NCI-H460 (cell line): ENCODE data around the gene PGAP1. TPM values are rescaled to one million over a fixed set of nuclear protein-coding genes. Genes with fewer than 3 reads are reported as not detected.
"Not testable (repeated sequence)": the region's sequence is repeated elsewhere in the genome, so short reads cannot be mapped to it uniquely, and the experiment has no call there.

Experiments used
- DNase-seq: peaks from one replicate; pipeline ENCODE4 v3.0.0-alpha.2; 2016; ENCODE audit warnings: low read depth; ENCODE audit errors: extremely low read depth
- total RNA-seq: library from RNA; depleted of rRNA; stranded (reverse); fragments of >200 nt; shearing (Covaris generic); gene quantifications from 2 replicates; pipeline ENCODE4 v1.2.3, GENCODE V29; 2014

PGAP1 gene
- total RNA-seq, 1 experiment from 2014 or later, result 13.9 TPM

GRCh38 chr2:196951973-196952372 is 25.5 kb upstream of the PGAP1 start:
- no peak for DNase-seq

GRCh38 chr2:196949116-196949515 is 22.6 kb upstream of the PGAP1 start:
- no peak for DNase-seq

- DNase-seq, result no peak
These were observed 18.1 kb upstream of the PGAP1 start for GRCh38 chr2:196944570-196944969.

- DNase-seq, result no peak
These were observed 15.0 kb upstream of the PGAP1 start for GRCh38 chr2:196941398-196942078.

- DNase-seq, result no peak
These were observed 12.9 kb upstream of the PGAP1 start for GRCh38 chr2:196939371-196939770.

- no peak for DNase-seq
These were observed 8.9 kb upstream of the PGAP1 start for GRCh38 chr2:196935432-196935831.

GRCh38 chr2:196934672-196935071 is 8.2 kb upstream of the PGAP1 start:
- no peak for DNase-seq

GRCh38 chr2:196931555-196931954 is 5.0 kb upstream of the PGAP1 start:
- DNase-seq, result no peak

GRCh38 chr2:196927376-196928225 is 1.1 kb upstream of the PGAP1 start:
- peak; percentile 36 for DNase-seq

GRCh38 chr2:196925768-196926561 is 542 bp downstream of the PGAP1 start:
- peak; percentile 14 for DNase-seq

GRCh38 chr2:196925051-196925767 is 1.3 kb downstream of the PGAP1 start:
- no peak for DNase-seq

GRCh38 chr2:196924051-196924450 is 2.5 kb downstream of the PGAP1 start:
- DNase-seq, result no peak

- no peak for DNase-seq
These were observed 7.6 kb downstream of the PGAP1 start for GRCh38 chr2:196918927-196919326.

- no peak for DNase-seq
These were observed 8.7 kb downstream of the PGAP1 start for GRCh38 chr2:196917802-196918201.

GRCh38 chr2:196915507-196916189 is 10.9 kb downstream of the PGAP1 start:
- DNase-seq, result no peak

GRCh38 chr2:196914867-196915460 is 11.5 kb downstream of the PGAP1 start:
- no peak for DNase-seq

GRCh38 chr2:196913691-196914090 is 12.8 kb downstream of the PGAP1 start:
- no peak for DNase-seq

GRCh38 chr2:196905365-196905764 is 21.1 kb downstream of the PGAP1 start:
- not testable (repeated sequence) for DNase-seq

- DNase-seq, result no peak
These were observed 23.7 kb downstream of the PGAP1 start for GRCh38 chr2:196902828-196903227.

- DNase-seq, result no peak
These were observed 25.7 kb downstream of the PGAP1 start for GRCh38 chr2:196900843-196901242.
